ENCODE data around the gene OBSL1.

GRCh38 chr2:219615894-219616293 is 44.6 kb upstream of the OBSL1 start:
- TF ChIP-seq CTCF (IDR thresholded peaks at IDR 0.05) (no peak), POLR2A (IDR thresholded peaks at IDR 0.05) (no peak)

Measured in testis (tissue), 2 donors.